Left ventricle myocardium superior (tissue), 1 donor: Measurements from ENCODE around the gene PHACTR1. TPM values are rescaled to one million over a fixed set of nuclear protein-coding genes. Genes with fewer than 3 reads are reported as not detected.
"Not testable (repeated sequence)": the region's sequence is repeated elsewhere in the genome, so short reads cannot be mapped to it uniquely, and the experiment has no call there.

Experiments
- ATAC-seq: fragments of 200-7000 bp; cut with Tn5 transposase; one replicate; pipeline ENCODE4 v1.9.1; 2020; ENCODE audit warnings: mild to moderate bottlenecking, moderate library complexity
- DNase-seq: peaks from one replicate; pipeline ENCODE4 v3.0.0-alpha.2; 2020
- intact Hi-C: fragments of 100-400 bp; cut with micrococcal nuclease; formaldehyde crosslinking; loops from one replicate; pipeline ENCODE4 v1.11.0; 2022
- total RNA-seq: library from RNA; stranded (reverse); fragmentation: NEBNext Ultra II Directional; extraction: Animal tissue kit (Norgen Biotek cat#: 25700); gene quantifications from one replicate; pipeline ENCODE4 v1.2.1, GENCODE V29; 2021
- donor health status: DM: no; HTN: yes; CAD: no; lungs with severe emphysema.

Gene PHACTR1
- total RNA-seq, 1 donor from 2014 or later: 124 TPM

DNA sequence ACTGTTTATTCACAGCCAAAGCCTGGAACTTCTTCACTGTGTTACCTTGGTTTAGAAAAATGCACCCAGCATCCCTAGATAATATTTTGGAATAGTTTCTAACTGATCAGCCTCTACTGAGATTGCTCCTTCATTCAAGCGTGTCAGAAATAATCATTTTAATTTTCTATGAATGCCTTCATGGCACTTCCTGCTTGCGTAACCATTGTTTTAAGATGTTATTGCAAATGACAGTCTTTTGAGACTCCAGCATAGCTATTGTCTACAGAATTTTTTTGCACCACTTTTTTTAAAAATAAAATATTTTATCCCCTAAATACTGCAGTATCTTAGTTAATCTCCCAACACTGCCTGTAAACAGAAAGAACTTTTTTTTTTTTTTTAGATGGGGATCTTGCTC is 213.1 kb downstream of the PHACTR1 start:
- ATAC-seq (no peak), DNase-seq (no peak)
- intact Hi-C loops: no loop called here

- DNase-seq: no peak
- no peak for ATAC-seq
- intact Hi-C loops: no loop called here
Measured at GRCh38 chr6:12931639-12932038, 215.1 kb downstream of the PHACTR1 start.

DNA sequence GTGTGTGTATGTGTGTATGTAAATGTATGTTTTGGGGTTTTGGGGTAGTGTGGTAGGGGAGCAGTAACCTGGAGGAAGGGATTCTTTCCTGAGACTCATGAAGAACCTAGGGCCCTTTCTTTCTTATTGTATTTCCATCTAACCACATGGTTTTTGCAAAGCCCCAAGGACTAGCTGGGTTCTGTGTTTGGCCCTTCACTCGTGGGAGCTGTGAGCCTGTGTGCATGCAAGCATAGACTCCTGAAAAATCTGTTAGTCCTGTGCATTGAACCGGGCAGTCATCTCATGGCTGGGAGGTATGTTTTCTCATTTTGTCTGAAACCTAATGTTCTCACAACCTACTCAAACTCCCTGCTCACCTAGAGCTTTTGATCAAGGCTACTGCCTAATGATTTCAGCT is 219.1 kb downstream of the PHACTR1 start:
- intact Hi-C loops: no loop called here
- ATAC-seq: no peak
- no peak for DNase-seq

DNA sequence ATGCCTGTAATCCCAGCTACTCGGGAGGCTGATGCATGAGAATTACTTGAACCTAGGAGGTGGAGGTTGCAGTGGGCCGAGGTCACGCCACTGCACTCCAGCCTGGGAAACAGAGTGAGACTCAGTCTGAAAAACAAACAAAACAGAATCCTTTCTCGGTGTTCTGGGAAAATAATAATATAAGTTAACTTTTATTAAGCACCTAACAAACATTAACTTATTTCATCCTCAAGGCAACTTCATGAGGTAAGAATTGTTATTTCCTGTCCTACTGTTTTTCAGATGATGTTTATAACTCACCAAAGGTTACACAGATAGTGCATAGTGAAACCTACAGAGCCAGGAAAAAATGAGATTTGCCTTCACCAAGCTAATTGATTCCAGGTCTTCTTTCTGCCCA is 221.4 kb downstream of the PHACTR1 start:
- ATAC-seq: no peak
- intact Hi-C loops: no loop called here
- no peak for DNase-seq

GRCh38 chr6:12939314-12939713 is 222.7 kb downstream of the PHACTR1 start:
- no peak for ATAC-seq
- DNase-seq: no peak
- intact Hi-C loops: no loop called here

GRCh38 chr6:12941422-12941821 is 224.9 kb downstream of the PHACTR1 start:
- no peak for DNase-seq
- intact Hi-C loops: no loop called here
- ATAC-seq: no peak

DNA sequence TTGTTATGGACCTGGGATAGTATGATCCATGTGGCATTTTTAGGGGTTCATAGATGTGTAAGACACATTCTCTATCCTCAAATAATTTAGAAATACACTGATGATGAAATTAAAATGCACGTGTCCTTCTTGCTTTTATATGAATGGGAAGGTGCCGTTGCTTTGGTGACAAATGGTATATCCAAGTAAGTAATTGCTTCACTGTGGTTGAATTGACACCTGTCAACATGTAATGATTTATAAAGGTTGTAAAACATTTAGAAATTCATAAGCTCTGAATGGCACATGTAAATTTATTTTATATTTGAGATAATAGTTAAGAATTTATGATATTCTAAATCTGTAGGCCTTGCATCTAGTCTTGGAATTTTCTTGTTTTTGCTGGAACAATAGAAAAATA is 227.0 kb downstream of the PHACTR1 start:
- ATAC-seq: no peak
- no peak for DNase-seq
- intact Hi-C loops: no loop called here

DNA sequence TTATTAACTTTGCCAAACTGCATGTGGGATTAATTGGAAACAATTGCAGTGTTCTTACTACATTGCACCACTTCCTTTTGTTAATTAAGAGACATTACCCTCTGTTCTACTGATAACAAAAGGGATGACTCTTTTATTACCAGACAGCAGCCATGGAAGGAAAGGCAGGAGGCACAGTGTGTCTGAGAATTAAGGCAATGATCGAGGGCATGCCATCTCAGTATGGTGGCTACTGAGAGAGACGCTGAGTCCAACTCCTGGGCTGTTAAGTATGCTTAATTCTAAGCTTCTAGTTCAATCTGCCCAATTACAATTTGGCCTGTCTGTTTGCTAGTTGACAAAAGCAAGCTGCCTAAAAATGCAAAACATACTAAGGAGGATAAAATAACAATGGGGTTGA is 227.4 kb downstream of the PHACTR1 start:
- intact Hi-C loops: no loop called here
- DNase-seq: no peak
- no peak for ATAC-seq

- ATAC-seq, intact Hi-C loops, DNase-seq: not testable (repeated sequence)
Measured at GRCh38 chr6:12944528-12944927, 228.0 kb downstream of the PHACTR1 start.

GRCh38 chr6:12947151-12947871 is 230.7 kb downstream of the PHACTR1 start:
- intact Hi-C loops: no loop called here
- no peak for ATAC-seq

GRCh38 chr6:12947967-12948366 is 231.4 kb downstream of the PHACTR1 start:
- no peak for DNase-seq

More at GRCh38 chr6:12947151-12947871, 230.7 kb downstream of the PHACTR1 start:
- DNase-seq: no peak

GRCh38 chr6:12950976-12951375 is 234.4 kb downstream of the PHACTR1 start:
- intact Hi-C loops: no loop called here
- DNase-seq: no peak
- ATAC-seq: peak; percentile 63

More at GRCh38 chr6:12947967-12948366, 231.4 kb downstream of the PHACTR1 start:
- intact Hi-C loops: no loop called here
- no peak for ATAC-seq

DNA sequence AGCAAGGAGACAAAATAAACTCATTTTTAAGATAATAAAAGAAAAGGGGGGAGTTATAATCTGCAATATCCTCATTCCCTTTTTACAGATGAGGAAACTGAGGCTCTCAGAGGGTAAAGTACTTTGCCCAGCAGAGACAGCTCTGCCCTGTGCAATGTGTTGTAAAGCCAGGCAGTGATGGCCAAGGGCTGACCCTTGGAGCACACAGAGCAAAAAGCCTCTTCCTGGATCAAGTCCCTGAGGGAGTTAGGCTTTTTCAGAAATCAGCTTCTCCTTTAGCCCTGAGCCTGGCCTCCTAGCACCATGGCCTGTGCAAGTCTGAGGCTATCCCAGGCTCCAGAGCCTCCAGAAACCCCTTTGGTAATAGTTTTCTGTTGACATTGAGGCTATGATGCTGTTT is 234.8 kb downstream of the PHACTR1 start:
- DNase-seq (no peak), ATAC-seq (peak; percentile 13)
- intact Hi-C loops: no loop called here

- no peak for ATAC-seq
- no peak for DNase-seq
- intact Hi-C loops: no loop called here
Measured at GRCh38 chr6:12952318-12952717, 235.8 kb downstream of the PHACTR1 start.

- intact Hi-C loops: no loop called here
Measured at GRCh38 chr6:12955956-12956355, 239.4 kb downstream of the PHACTR1 start.

GRCh38 chr6:12956991-12957320 is 240.4 kb downstream of the PHACTR1 start:
- intact Hi-C loops: no loop called here

More at GRCh38 chr6:12955956-12956355, 239.4 kb downstream of the PHACTR1 start:
- DNase-seq (no peak), ATAC-seq (no peak)

GRCh38 chr6:12957321-12958051 is 240.9 kb downstream of the PHACTR1 start:
- ATAC-seq (peak; percentile 84), DNase-seq (peak; percentile 89)
- intact Hi-C loops: no loop called here

More at GRCh38 chr6:12956991-12957320, 240.4 kb downstream of the PHACTR1 start:
- DNase-seq (no peak), ATAC-seq (no peak)

DNA sequence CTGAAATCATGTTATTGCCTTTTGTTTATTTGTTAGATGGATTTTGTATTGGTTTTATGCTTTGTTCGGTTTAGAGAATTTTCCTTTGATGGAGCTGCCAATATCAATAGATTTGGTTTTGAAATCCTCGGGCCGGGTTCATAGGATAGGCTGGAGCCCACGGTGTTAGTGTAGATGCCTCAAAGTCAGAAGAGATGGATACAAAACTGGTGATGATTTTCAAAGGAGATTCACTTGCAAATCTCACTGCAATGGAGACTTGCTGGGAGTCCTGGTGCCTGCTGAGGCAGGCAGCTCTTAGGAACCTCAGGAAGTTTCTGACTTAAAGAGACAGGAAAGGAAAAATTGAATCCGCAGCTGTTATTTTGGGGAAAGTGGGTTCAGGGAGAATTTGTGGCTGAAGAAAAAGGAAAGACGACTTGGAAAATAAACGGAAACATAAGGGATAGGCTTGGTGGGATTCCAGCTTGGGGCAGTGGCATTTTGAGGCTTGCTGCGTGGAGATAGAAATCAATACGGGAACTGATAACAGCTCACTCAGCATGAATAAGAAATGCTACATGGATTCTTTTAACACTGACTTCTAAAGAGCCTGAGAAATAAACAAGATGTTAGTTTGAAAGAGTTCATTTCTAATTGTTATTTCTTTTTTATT is 241.6 kb downstream of the PHACTR1 start:
- ATAC-seq (peak; percentile 22), DNase-seq (no peak)
- intact Hi-C loops: no loop called here

- ATAC-seq (no peak), DNase-seq (no peak)
- intact Hi-C loops: loop anchor here (5.0 kb wide), 1 partner anchor 46 kb away; no protein-coding TSS in a partner anchor
Measured at GRCh38 chr6:12961761-12962160, 245.2 kb downstream of the PHACTR1 start.

- intact Hi-C loops: loop anchor here (5.0 kb wide), 1 partner anchor 45 kb away; no protein-coding TSS in a partner anchor
- DNase-seq (no peak), ATAC-seq (peak; percentile 61)
Measured at GRCh38 chr6:12962529-12962928, 246.0 kb downstream of the PHACTR1 start.
